Aorta (tissue), 5 donors: ENCODE data around the gene SPATC1L. TPM values are rescaled to one million over a fixed set of nuclear protein-coding genes. Genes with fewer than 3 reads are reported as not detected.

Experiments
- ATAC-seq: fragments of 200-7000 bp; cut with Tn5 transposase; one replicate; pipeline ENCODE4 v1.9.1; 2022; ENCODE audit warnings: moderate library complexity; ENCODE audit not compliant: low FRiP score
- DNase-seq, 2 donors: peaks; one replicate each; pipeline ENCODE4 v3.0.0-alpha.2; 2020
- H3K27ac ChIP-seq, 2 donors: one replicate each; pipeline ENCODE4 v1.5.1; 2013; ENCODE audit warnings: low read length in 2 of 2, mild to moderate bottlenecking in 2 of 2, moderate library complexity in 2 of 2, control low read depth in 1 of 2, inconsistent platforms in 1 of 2, low read depth in 1 of 2
- H3K27me3 ChIP-seq, 2 donors: one replicate each; pipeline ENCODE4 v1.6.1; 2013; ENCODE audit warnings: control low read depth in 1 of 2, low read length in 1 of 2, mild to moderate bottlenecking in 1 of 2, moderate library complexity in 1 of 2; ENCODE audit not compliant: insufficient read depth in 2 of 2, control insufficient read depth in 1 of 2
- H3K36me3 ChIP-seq, 2 donors: one replicate each; pipeline ENCODE4 v1.6.1; 2013; ENCODE audit warnings: control low read depth in 1 of 2, low read length in 1 of 2, mild to moderate bottlenecking in 1 of 2; ENCODE audit not compliant: insufficient read depth in 2 of 2, control insufficient read depth in 1 of 2
- H3K4me1 ChIP-seq, 2 donors: one replicate each; pipeline ENCODE4 v1.6.1; 2013; ENCODE audit warnings: low read length in 2 of 2, control low read depth in 1 of 2, mild to moderate bottlenecking in 1 of 2, moderate library complexity in 1 of 2; ENCODE audit not compliant: insufficient read depth in 2 of 2, control insufficient read depth in 1 of 2
- H3K4me3 ChIP-seq, 2 donors: one replicate each; pipeline ENCODE4 v1.5.1; 2013; ENCODE audit warnings: low read length in 2 of 2, control low read depth in 1 of 2, mild to moderate bottlenecking in 1 of 2
- H3K9me3 ChIP-seq: one replicate; pipeline ENCODE4 v1.6.1; 2013; ENCODE audit warnings: mild to moderate bottlenecking, low read length; ENCODE audit not compliant: control insufficient read depth
- WGBS, 2 donors: extraction: QIAGEN DNeasy Blood & Tissue Kit; methylation state at CpG; one replicate each; pipeline ENCODE4 v1.1.7; 2013; 5-methylcytosine and 5-hydroxymethylcytosine counted together
- intact Hi-C, 2 donors: fragments of 100-400 bp; cut with DNase I; formaldehyde crosslinking; loops; one replicate each; pipeline versions ENCODE4 v1.14.2 to v1.15.0; 2022
- polyA plus RNA-seq, 2 donors: library from polyadenylated mRNA; stranded (reverse); fragments of 200-250 nt; gene quantifications; one replicate each; pipeline ENCODE4 v1.2.3, GENCODE V29; 2013
- total RNA-seq, 2 donors: library from RNA; stranded (reverse); fragmentation: NEBNext Ultra II Directional; extraction: Animal tissue kit (Norgen Biotek cat#: 25700); gene quantifications; one replicate each; pipeline ENCODE4 v1.2.1, GENCODE V29; 2021
- donor health status: healthy with polysubstance abuse.
- donor health status: Bipolar disorder and iron deficiency.
- donor health status: DM: no; HTN: no; CAD: no.
- donor health status: DM: no; HTN: no; CAD: no.
- donor health status: DM: yes; HTN: yes; CAD: no.

The SPATC1L gene
- total and polyA plus RNA-seq, 4 donors, result 2.4 to 47.9 (median 8.8) TPM

DNA sequence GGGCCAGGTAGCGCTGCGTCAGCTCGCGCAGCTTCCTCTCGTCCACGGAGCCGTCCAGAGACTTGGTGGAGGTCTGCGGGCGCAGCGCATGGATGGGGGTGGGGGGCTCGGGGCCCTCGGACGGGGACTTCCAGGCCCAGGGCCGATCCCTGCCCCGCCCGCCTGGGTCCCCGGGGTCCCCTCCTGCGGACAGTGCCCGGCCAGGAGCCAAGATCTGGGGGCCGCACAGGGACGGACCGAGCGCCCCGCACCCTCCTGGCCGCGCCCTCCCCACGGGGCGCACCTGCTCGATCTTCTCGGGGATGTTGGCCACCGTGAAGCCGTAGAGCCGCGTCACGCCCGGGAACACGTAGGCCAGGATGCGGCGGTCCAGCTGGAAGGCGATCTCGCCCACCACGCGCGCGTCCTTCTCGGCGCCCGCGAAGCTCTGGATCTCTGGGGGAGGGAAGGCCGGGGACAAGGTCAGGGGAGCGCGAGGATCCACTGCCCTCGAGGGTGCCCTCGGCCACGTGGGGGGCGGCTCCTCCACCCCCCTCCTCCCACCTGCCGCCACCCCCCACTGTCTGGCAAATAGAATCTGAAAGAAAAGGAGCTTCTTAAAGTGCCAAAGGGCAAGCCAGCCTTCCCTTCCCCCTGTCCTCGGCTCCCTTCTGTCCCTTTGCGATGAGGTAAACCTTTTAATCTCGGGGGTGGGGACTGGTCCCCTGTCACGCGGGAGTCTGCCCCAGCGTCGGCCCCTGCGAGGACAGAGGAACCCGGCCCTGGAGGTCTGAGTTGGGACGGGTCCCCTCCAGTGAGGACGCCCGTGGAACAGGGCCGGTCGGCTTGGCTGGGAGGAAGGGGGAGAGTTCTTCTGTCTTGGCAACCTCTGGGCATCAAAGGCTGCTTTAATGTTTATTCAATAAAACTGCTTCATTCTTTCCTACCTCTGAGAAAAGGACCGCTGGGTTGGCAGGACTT, 22.3 kb downstream of the SPATC1L start:
- DNase-seq (peak; percentile 41 to 65), ATAC-seq (peak; percentile 5)
- Histone ChIP-seq H3K27me3 (no peaks in the 10 kb centered on the region), H3K4me3 (no peak overlapping the region), H3K4me1 (no peaks in the 10 kb centered on the region), H3K27ac (no peak overlapping the region), H3K9me3 (no peaks in the 10 kb centered on the region), H3K36me3 (no peaks in the 10 kb centered on the region)
- WGBS, 2 donors, result 63 to 83% methylated on average over 71 to 72 of the region's 72 CpGs
- intact Hi-C loops, result no loop called here

DNA sequence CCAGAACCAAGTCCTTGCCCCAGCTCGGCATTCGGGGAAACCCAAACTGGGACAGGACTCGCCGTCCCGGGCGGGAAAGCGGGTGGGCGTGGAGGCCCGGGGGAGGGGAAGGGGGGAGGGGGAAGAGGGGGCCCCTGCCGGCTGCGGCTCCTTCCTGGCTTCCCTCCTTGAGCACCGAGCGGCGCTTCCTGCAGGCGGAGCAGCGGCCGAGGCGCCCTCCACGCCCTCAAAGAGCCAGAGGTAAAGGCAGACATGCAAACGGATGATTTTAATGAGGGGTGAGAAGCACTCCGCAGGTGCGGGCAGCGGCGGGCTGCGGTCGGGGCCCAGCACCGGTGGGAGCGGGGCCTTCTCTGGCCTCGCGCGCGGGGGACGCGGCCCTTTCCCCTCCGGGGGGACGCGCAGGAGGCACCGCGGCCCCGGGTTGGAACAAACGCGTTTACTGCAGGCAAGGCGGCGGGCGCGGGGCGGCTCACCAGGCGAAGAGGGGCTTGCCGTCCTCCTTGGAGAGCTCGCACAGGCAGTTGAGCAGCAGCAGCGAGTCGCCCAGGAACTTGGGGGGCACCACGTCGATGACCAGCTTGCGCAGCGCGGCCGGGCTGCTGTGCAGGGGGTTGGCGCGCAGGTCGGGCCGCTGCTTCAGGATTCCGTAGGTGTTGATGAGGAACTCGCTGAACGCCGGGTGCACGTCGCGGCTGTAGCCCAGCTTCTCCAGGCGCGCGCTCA, 23.2 kb downstream of the SPATC1L start:
- 71 to 94% methylated on average over 60 to 72 of the region's 72 CpGs for WGBS, 2 donors
- intact Hi-C loops, result no loop called here
- ATAC-seq (no peak), DNase-seq (peak in 1 of 2 donors; percentile 66)
- no peak overlapping the region for H3K27ac ChIP-seq
- H3K4me3 ChIP-seq, result no peak overlapping the region
- no peaks in the 10 kb centered on the region for H3K9me3 ChIP-seq
- no peaks in the 10 kb centered on the region for H3K36me3 ChIP-seq
- no peaks in the 10 kb centered on the region for H3K4me1 ChIP-seq
- no peaks in the 10 kb centered on the region for H3K27me3 ChIP-seq

DNA sequence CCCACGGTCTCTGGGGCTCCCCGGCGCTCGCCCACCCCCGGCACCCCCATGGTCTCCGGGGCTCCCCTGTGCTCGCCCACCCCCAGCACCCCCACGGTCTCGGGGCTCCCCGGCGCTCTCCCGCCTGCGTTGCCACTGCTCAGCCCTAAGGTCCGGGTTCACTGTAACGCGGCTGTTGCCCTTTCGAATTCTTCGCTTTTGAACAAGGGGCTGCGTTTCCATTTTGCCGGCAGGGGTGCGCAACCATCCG, 23.7 kb downstream of the SPATC1L start:
- Histone ChIP-seq H3K27me3 (no peaks in the 10 kb centered on the region), H3K36me3 (no peaks in the 10 kb centered on the region), H3K9me3 (no peaks in the 10 kb centered on the region), H3K4me3 (no peak overlapping the region), H3K4me1 (no peaks in the 10 kb centered on the region), H3K27ac (no peak overlapping the region)
- peak in 1 of 2 donors; percentile 31 for DNase-seq
- WGBS, 2 donors, result 92 to 98% methylated on average over 22 of the region's 22 CpGs
- intact Hi-C loops, result no loop called here
- ATAC-seq, result no peak

DNA sequence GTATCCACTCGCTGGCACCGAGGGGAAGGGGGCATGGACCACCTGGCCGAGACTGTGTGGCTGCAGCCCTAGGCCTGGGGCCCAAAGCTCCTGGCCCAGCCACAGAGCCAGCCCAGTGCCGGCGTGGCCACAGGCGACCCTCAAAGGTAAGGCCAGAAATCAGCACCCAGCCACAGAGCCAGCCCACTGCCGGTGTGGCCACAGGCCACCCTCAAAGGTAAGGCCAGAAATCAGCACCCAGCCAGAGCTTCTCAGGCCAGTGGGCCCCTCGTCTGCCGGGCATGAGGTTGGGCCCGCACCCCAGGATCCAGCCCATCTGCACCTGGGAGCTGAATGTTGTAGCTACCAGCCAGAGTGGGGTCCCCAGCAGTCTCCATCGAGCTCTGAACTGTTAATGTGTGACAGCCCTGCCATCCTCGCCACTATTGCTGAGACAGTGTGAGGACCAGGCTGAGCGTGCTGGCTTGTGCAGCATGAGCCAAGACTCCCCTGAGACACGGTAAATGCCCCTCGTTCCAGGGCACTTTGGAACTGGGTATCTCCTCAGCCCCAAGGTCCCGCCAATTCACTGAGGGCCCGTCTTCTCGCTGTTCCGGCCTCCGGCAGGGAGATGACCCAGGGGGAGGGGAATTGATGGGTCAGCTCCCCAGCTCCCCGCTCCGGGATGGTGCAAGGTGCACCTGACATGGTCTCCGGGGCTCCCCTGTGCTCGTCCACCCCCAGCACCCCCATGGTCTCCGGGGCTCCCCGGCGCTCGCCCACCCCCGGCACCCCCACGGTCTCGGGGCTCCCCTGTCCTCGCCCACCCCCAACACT, 24.2 kb downstream of the SPATC1L start:
- no peaks in the 10 kb centered on the region for H3K9me3 ChIP-seq
- 94% methylated on average over 30 to 32 of the region's 32 CpGs for WGBS, 2 donors
- no peaks in the 10 kb centered on the region for H3K36me3 ChIP-seq
- ATAC-seq (no peak), DNase-seq (peak; percentile 42 to 67)
- no peak overlapping the region for H3K4me3 ChIP-seq
- intact Hi-C loops, result loop anchor here in 1 of 2 donors (5.0 kb wide), 1 partner anchor 47 kb away; no protein-coding TSS in a partner anchor
- no peaks in the 10 kb centered on the region for H3K4me1 ChIP-seq
- H3K27ac ChIP-seq, result no peak overlapping the region
- H3K27me3 ChIP-seq, result no peaks in the 10 kb centered on the region

DNA sequence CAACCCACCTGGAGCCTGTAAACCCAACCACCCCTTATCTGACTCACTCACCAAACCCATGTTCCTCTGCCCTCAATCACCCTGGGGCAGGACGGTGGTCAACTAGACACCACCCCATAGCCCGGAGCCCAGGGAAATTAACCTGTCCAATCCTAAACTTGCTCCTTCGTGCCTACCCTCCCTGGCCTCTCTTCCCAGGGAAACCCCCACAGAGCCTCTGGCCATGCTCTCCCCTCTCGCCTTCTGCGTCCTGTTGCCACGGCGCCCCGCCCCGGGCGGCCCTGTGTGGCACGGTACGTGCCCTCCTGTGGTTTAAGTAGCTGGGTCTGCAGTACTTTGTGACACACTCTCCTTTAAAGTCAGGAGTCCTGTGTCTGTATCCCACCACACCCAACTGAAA, 24.9 kb downstream of the SPATC1L start:
- DNase-seq (peak; percentile 24 to 56), ATAC-seq (no peak)
- H3K4me3 ChIP-seq, result no peak overlapping the region
- no peaks in the 10 kb centered on the region for H3K9me3 ChIP-seq
- H3K4me1 ChIP-seq, result no peaks in the 10 kb centered on the region
- H3K36me3 ChIP-seq, result no peaks in the 10 kb centered on the region
- no peak overlapping the region for H3K27ac ChIP-seq
- H3K27me3 ChIP-seq, result no peaks in the 10 kb centered on the region
- intact Hi-C loops, result loop anchor here in 1 of 2 donors (5.0 kb wide), 1 partner anchor 48 kb away; no protein-coding TSS in a partner anchor
- 94 to 95% methylated on average over 12 of the region's 12 CpGs for WGBS, 2 donors

DNA sequence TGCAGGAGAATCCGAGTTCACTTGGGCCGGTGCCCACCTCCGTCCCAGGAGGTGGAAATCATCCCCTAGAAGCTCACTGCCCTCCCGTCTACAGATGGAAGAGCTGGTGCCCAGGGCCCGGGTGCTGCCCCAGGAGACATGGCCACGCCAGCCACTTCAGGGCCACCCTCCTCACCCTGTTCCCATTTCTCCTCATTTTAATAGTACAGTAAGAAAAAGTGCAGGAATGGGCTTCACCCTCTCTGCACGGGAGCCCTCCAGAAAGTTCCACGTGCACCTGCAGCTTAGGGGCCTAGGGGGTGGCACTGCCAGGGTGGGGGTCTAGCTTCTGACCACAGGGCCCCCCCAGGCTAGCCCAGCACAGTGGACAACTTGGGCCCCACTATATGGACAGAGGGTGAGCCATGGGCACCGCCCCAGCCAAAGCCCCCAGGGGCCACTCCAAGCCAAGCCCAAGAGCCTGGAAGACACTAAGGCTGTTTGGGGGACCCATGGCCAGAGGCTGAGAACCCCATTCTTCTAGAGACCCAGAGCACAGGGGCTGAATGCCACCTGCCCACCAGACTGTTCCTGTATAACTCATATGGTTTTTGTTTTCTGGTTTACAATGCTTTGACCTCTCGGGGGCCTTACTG, 25.5 kb downstream of the SPATC1L start:
- Histone ChIP-seq H3K9me3 (no peaks in the 10 kb centered on the region), H3K36me3 (no peaks in the 10 kb centered on the region), H3K4me1 (no peaks in the 10 kb centered on the region), H3K27me3 (no peaks in the 10 kb centered on the region), H3K4me3 (no peak overlapping the region), H3K27ac (no peak overlapping the region)
- intact Hi-C loops, result loop anchor here in 1 of 2 donors (5.0 kb wide), 1 partner anchor 49 kb away; no protein-coding TSS in a partner anchor
- ATAC-seq, result no peak
- 80 to 93% methylated on average over 10 of the region's 10 CpGs for WGBS, 2 donors
- DNase-seq, result peak in 1 of 2 donors; percentile 30

DNA sequence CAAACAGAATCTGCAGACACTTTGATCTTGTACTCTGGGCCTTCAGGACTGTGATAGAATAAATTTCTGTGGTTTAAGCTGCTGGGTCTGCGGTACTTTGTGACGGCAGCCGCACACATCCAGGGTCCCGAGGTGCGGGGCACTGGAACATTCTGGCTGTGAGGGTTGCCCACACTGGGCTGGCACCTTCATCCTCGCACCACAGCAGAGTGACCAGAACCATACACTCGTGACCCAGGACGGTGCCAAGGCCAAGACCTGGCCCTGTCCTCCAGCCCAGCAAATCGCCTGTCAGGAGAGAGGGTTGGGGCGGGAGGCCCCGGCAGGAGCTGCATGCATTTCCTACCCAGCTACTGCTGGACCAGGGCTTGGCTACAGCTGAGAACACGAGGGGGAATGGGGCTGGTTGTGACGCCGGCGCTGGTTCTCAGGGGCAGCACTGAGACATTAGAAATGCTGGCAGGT, 26.2 kb downstream of the SPATC1L start:
- Histone ChIP-seq H3K9me3 (no peaks in the 10 kb centered on the region), H3K4me3 (no peak overlapping the region), H3K36me3 (no peaks in the 10 kb centered on the region), H3K27me3 (no peaks in the 10 kb centered on the region), H3K4me1 (no peaks in the 10 kb centered on the region), H3K27ac (no peak overlapping the region)
- ATAC-seq (no peak), DNase-seq (peak in 1 of 2 donors; percentile 28)
- 88 to 91% methylated on average over 15 of the region's 15 CpGs for WGBS, 2 donors
- intact Hi-C loops, result loop anchor here in 1 of 2 donors (5.0 kb wide), 1 partner anchor 49 kb away; no protein-coding TSS in a partner anchor
